ACC112 (cell line): ENCODE data around the gene IQGAP3.

Experiments
- H2AFZ ChIP-seq: fragments of 200-600 bp; sonication (generic); one replicate; pipeline ENCODE4 v1.6.0; 2017; ENCODE audit warnings: antibody characterized with exemption, low read length; ENCODE audit not compliant: unreplicated experiment
- H3K27ac ChIP-seq: fragments of 200-600 bp; sonication (generic); 2 replicates; pipeline ENCODE4 v1.5.1; 2014; ENCODE audit warnings: low read depth, mild to moderate bottlenecking, antibody characterized with exemption, low read length, moderate library complexity
- H3K27me3 ChIP-seq: fragments of 200-600 bp; sonication (generic); 2 replicates; pipeline ENCODE4 v1.6.1; 2014; ENCODE audit warnings: mild to moderate bottlenecking, antibody characterized with exemption, low read length, moderate library complexity, mixed read lengths; ENCODE audit not compliant: insufficient read depth
- H3K36me3 ChIP-seq: fragments of 200-600 bp; sonication (generic); 2 replicates; pipeline ENCODE4 v1.6.1; 2016; ENCODE audit warnings: mild to moderate bottlenecking, antibody characterized with exemption, low read length, moderate library complexity, mixed read lengths; ENCODE audit not compliant: insufficient read depth
- H3K4me1 ChIP-seq: fragments of 200-600 bp; sonication (generic); one replicate; pipeline ENCODE4 v1.6.1; 2016; ENCODE audit warnings: low read length, mixed read lengths; ENCODE audit not compliant: insufficient read depth, unreplicated experiment, control insufficient read depth
- H3K4me3 ChIP-seq: fragments of 200-600 bp; sonication (generic); 2 replicates; pipeline ENCODE4 v1.5.1; 2014; ENCODE audit warnings: mild to moderate bottlenecking, low read depth, low read length
- H3K79me2 ChIP-seq: fragments of 200-600 bp; sonication (generic); one replicate; pipeline ENCODE4 v1.6.0; 2016; ENCODE audit warnings: low read length; ENCODE audit not compliant: control insufficient read depth, unreplicated experiment, insufficient read depth

Gene IQGAP3

GRCh38 chr1:156496211-156496761 is 76.1 kb downstream of the IQGAP3 start:
- Histone ChIP-seq H3K4me1 (peaks cover 50% of the 10 kb centered on the region), H2AFZ (no peak overlapping the region), H3K36me3 (no peaks in the 10 kb centered on the region), H3K27ac (peak overlapping the region; percentile 40), H3K27me3 (no peaks in the 10 kb centered on the region), H3K4me3 (peak overlapping the region; percentile 46), H3K79me2 (peaks cover 92% of the 10 kb centered on the region)

- peaks cover 99% of the 10 kb centered on the region for H3K79me2 ChIP-seq
- H2AFZ ChIP-seq: no peak overlapping the region
- peak overlapping the region; percentile 40 for H3K27ac ChIP-seq
- peaks cover 57% of the 10 kb centered on the region for H3K4me1 ChIP-seq
- H3K36me3 ChIP-seq: no peaks in the 10 kb centered on the region
- no peaks in the 10 kb centered on the region for H3K27me3 ChIP-seq
- H3K4me3 ChIP-seq: peak overlapping the region; percentile 46
Measured at GRCh38 chr1:156495401-156496140, 76.8 kb downstream of the IQGAP3 start.

- Histone ChIP-seq H3K36me3 (no peaks in the 10 kb centered on the region), H3K79me2 (peaks cover 100% of the 10 kb centered on the region), H3K4me3 (no peak overlapping the region), H3K4me1 (peaks cover 69% of the 10 kb centered on the region), H3K27ac (no peak overlapping the region), H3K27me3 (no peaks in the 10 kb centered on the region), H2AFZ (no peak overlapping the region)
Measured at GRCh38 chr1:156494309-156494895, 78.0 kb downstream of the IQGAP3 start.

- Histone ChIP-seq H3K27ac (no peak overlapping the region), H3K27me3 (no peaks in the 10 kb centered on the region), H3K79me2 (peaks cover 100% of the 10 kb centered on the region), H2AFZ (no peak overlapping the region), H3K4me3 (no peak overlapping the region), H3K4me1 (peaks cover 70% of the 10 kb centered on the region), H3K36me3 (no peaks in the 10 kb centered on the region)
Measured at GRCh38 chr1:156493742-156494141, 78.6 kb downstream of the IQGAP3 start.

- H3K4me3 ChIP-seq: no peak overlapping the region
- no peaks in the 10 kb centered on the region for H3K36me3 ChIP-seq
Measured at GRCh38 chr1:156493154-156493631, 79.2 kb downstream of the IQGAP3 start.

GRCh38 chr1:156492591-156493080 is 79.7 kb downstream of the IQGAP3 start:
- H3K27me3 ChIP-seq: no peaks in the 10 kb centered on the region
- H3K79me2 ChIP-seq: peaks cover 100% of the 10 kb centered on the region
- H3K27ac ChIP-seq: no peak overlapping the region
- no peak overlapping the region for H2AFZ ChIP-seq
- no peaks in the 10 kb centered on the region for H3K36me3 ChIP-seq
- peaks cover 60% of the 10 kb centered on the region for H3K4me1 ChIP-seq
- H3K4me3 ChIP-seq: no peak overlapping the region

More at GRCh38 chr1:156493154-156493631, 79.2 kb downstream of the IQGAP3 start:
- Histone ChIP-seq H3K27me3 (no peaks in the 10 kb centered on the region), H3K27ac (no peak overlapping the region), H3K79me2 (peaks cover 100% of the 10 kb centered on the region), H2AFZ (no peak overlapping the region), H3K4me1 (peaks cover 65% of the 10 kb centered on the region)

GRCh38 chr1:156492013-156492590 is 80.3 kb downstream of the IQGAP3 start:
- Histone ChIP-seq H2AFZ (no peak overlapping the region), H3K4me1 (peaks cover 54% of the 10 kb centered on the region), H3K36me3 (no peaks in the 10 kb centered on the region), H3K79me2 (peaks cover 100% of the 10 kb centered on the region), H3K4me3 (no peak overlapping the region), H3K27ac (no peak overlapping the region), H3K27me3 (no peaks in the 10 kb centered on the region)

GRCh38 chr1:156491151-156491949 is 81.0 kb downstream of the IQGAP3 start:
- H3K4me3 ChIP-seq: no peak overlapping the region
- H3K36me3 ChIP-seq: no peaks in the 10 kb centered on the region
- H3K27ac ChIP-seq: peak overlapping the region; percentile 1; the same call in 1 of the 2 replicates
- H3K27me3 ChIP-seq: no peaks in the 10 kb centered on the region
- peaks cover 47% of the 10 kb centered on the region for H3K4me1 ChIP-seq
- peaks cover 100% of the 10 kb centered on the region for H3K79me2 ChIP-seq
- no peak overlapping the region for H2AFZ ChIP-seq

- Histone ChIP-seq H3K79me2 (peaks cover 97% of the 10 kb centered on the region), H2AFZ (no peak overlapping the region), H3K27ac (peak overlapping the region; percentile 23; the same call in 1 of the 2 replicates), H3K4me3 (0 out of 2 replicates have a peak overlapping the region, but pooled peaks have one; percentile 4), H3K27me3 (no peaks in the 10 kb centered on the region), H3K36me3 (no peaks in the 10 kb centered on the region), H3K4me1 (peaks cover 39% of the 10 kb centered on the region)
Measured at GRCh38 chr1:156490401-156491032, 81.8 kb downstream of the IQGAP3 start.
